T-helper 17 cell (primary cell): Measurements from ENCODE around the gene AGBL1. TPM values are rescaled to one million over a fixed set of nuclear protein-coding genes. Genes with fewer than 3 reads are reported as not detected.

Experiments
- ATAC-seq: fragments of 150-1000 bp; cut with Tn5 transposase; 2 replicates; pipeline ENCODE4 v1.10.0; 2021; ENCODE audit warnings: mild to moderate bottlenecking, moderate library complexity
- DNase-seq, 3 donors: peaks; one replicate each; pipeline versions ENCODE4 v3.0.0 to v3.0.0-alpha.2; 2020 to 2021
- H3K9me3 ChIP-seq: one replicate; pipeline ENCODE4 v1.7.0; 2013; ENCODE audit warnings: low read length, mild to moderate bottlenecking; ENCODE audit not compliant: control insufficient read depth, poor library complexity, severe bottlenecking
- H3K27ac Mint-ChIP-seq: one replicate; pipeline ENCODE4 v1.8.0; 2022; ENCODE audit warnings: mild to moderate bottlenecking, moderate library complexity, mixed read lengths
- H3K27me3 Mint-ChIP-seq: one replicate; pipeline ENCODE4 v1.8.0; 2022; ENCODE audit warnings: mixed read lengths
- H3K36me3 Mint-ChIP-seq: one replicate; pipeline ENCODE4 v1.8.0; 2022; ENCODE audit warnings: low read depth, mixed read lengths
- H3K4me1 Mint-ChIP-seq: one replicate; pipeline ENCODE4 v1.8.0; 2022; ENCODE audit warnings: mild to moderate bottlenecking, mixed read lengths
- H3K4me3 Mint-ChIP-seq: one replicate; pipeline ENCODE4 v1.8.0; 2022; ENCODE audit warnings: mild to moderate bottlenecking, moderate library complexity, mixed read lengths
- total RNA-seq, 4 donors: library from RNA in 2 of 4; stranded (reverse) in 2 of 4; gene quantifications; one replicate each; pipeline ENCODE4 v1.2.3 and lab custom pipeline; 2022 to 2026

Gene AGBL1
- total RNA-seq, 2 donors from 2014 or later, result not detected

- Mint-ChIP-seq H3K27me3 (peaks cover 16% of the 10 kb centered on the region), H3K27ac (no peak overlapping the region), H3K36me3 (no peaks in the 10 kb centered on the region), H3K4me3 (no peak overlapping the region), H3K4me1 (no peaks in the 10 kb centered on the region)
- no peaks in the 10 kb centered on the region for H3K9me3 ChIP-seq
- ATAC-seq, result no peak
- DNase-seq, result no peak
These were observed 313.2 kb downstream of the AGBL1 start for GRCh38 chr15:86392874-86393273.

GRCh38 chr15:86394866-86395265, 315.2 kb downstream of the AGBL1 start:
- ATAC-seq (no peak), DNase-seq (no peak)
- Mint-ChIP-seq H3K27ac (no peak overlapping the region), H3K27me3 (peaks cover 16% of the 10 kb centered on the region), H3K4me1 (no peaks in the 10 kb centered on the region), H3K4me3 (no peak overlapping the region), H3K36me3 (no peaks in the 10 kb centered on the region)
- H3K9me3 ChIP-seq, result no peaks in the 10 kb centered on the region

- H3K36me3 Mint-ChIP-seq, result no peaks in the 10 kb centered on the region
- ATAC-seq, result no peak
These were observed 319.6 kb downstream of the AGBL1 start for GRCh38 chr15:86399041-86399954.

GRCh38 chr15:86403221-86403620, 323.6 kb downstream of the AGBL1 start:
- DNase-seq, result no peak
- peaks cover 13% of the 10 kb centered on the region for H3K27me3 Mint-ChIP-seq
- no peaks in the 10 kb centered on the region for H3K36me3 Mint-ChIP-seq
- no peak for ATAC-seq
- H3K9me3 ChIP-seq, result no peaks in the 10 kb centered on the region
- H3K27ac Mint-ChIP-seq, result no peak overlapping the region
- no peaks in the 10 kb centered on the region for H3K4me1 Mint-ChIP-seq
- H3K4me3 Mint-ChIP-seq, result no peak overlapping the region

More at GRCh38 chr15:86399041-86399954, 319.6 kb downstream of the AGBL1 start:
- Mint-ChIP-seq H3K4me1 (no peaks in the 10 kb centered on the region), H3K4me3 (no peak overlapping the region), H3K27me3 (peaks cover 9% of the 10 kb centered on the region), H3K27ac (no peak overlapping the region)
- H3K9me3 ChIP-seq, result no peaks in the 10 kb centered on the region
- DNase-seq, result no peak

- H3K9me3 ChIP-seq, result no peaks in the 10 kb centered on the region
- ATAC-seq, result no peak
- H3K27me3 Mint-ChIP-seq, result peaks cover 13% of the 10 kb centered on the region
- no peaks in the 10 kb centered on the region for H3K4me1 Mint-ChIP-seq
- no peaks in the 10 kb centered on the region for H3K36me3 Mint-ChIP-seq
- H3K27ac Mint-ChIP-seq, result no peak overlapping the region
- DNase-seq, result no peak
- no peak overlapping the region for H3K4me3 Mint-ChIP-seq
These were observed 324.4 kb downstream of the AGBL1 start for GRCh38 chr15:86403914-86404583.

- Mint-ChIP-seq H3K4me3 (no peak overlapping the region), H3K27me3 (peaks cover 20% of the 10 kb centered on the region), H3K4me1 (no peaks in the 10 kb centered on the region), H3K36me3 (no peaks in the 10 kb centered on the region), H3K27ac (no peak overlapping the region)
- no peak for DNase-seq
- no peak for ATAC-seq
- no peaks in the 10 kb centered on the region for H3K9me3 ChIP-seq
These were observed 328.6 kb downstream of the AGBL1 start for GRCh38 chr15:86408261-86408660.

- Mint-ChIP-seq H3K27ac (no peak overlapping the region), H3K4me1 (no peaks in the 10 kb centered on the region), H3K36me3 (no peaks in the 10 kb centered on the region), H3K27me3 (peaks cover 8% of the 10 kb centered on the region), H3K4me3 (no peak overlapping the region)
- ATAC-seq (no peak), DNase-seq (no peak)
- no peaks in the 10 kb centered on the region for H3K9me3 ChIP-seq
These were observed 332.2 kb downstream of the AGBL1 start for GRCh38 chr15:86411916-86412315.

GRCh38 chr15:86413191-86413590, 333.5 kb downstream of the AGBL1 start:
- DNase-seq (no peak), ATAC-seq (no peak)
- Mint-ChIP-seq H3K27me3 (peaks cover 8% of the 10 kb centered on the region), H3K4me3 (no peak overlapping the region), H3K36me3 (no peaks in the 10 kb centered on the region), H3K4me1 (no peaks in the 10 kb centered on the region), H3K27ac (no peak overlapping the region)
- H3K9me3 ChIP-seq, result no peaks in the 10 kb centered on the region

GRCh38 chr15:86425746-86426145, 346.1 kb downstream of the AGBL1 start:
- Mint-ChIP-seq H3K4me3 (no peak overlapping the region), H3K27me3 (no peaks in the 10 kb centered on the region), H3K27ac (no peak overlapping the region), H3K36me3 (no peaks in the 10 kb centered on the region), H3K4me1 (no peaks in the 10 kb centered on the region)
- no peak for ATAC-seq
- no peaks in the 10 kb centered on the region for H3K9me3 ChIP-seq
- no peak for DNase-seq

GRCh38 chr15:86432861-86433260, 353.2 kb downstream of the AGBL1 start:
- ATAC-seq, result no peak
- H3K36me3 Mint-ChIP-seq, result no peaks in the 10 kb centered on the region
- no peak overlapping the region for H3K27ac Mint-ChIP-seq
- H3K27me3 Mint-ChIP-seq, result peaks cover 12% of the 10 kb centered on the region
- no peak for DNase-seq
- H3K4me1 Mint-ChIP-seq, result no peaks in the 10 kb centered on the region
- H3K9me3 ChIP-seq, result no peaks in the 10 kb centered on the region
- no peak overlapping the region for H3K4me3 Mint-ChIP-seq

GRCh38 chr15:86433983-86434382, 354.3 kb downstream of the AGBL1 start:
- no peak for ATAC-seq
- Mint-ChIP-seq H3K4me3 (no peak overlapping the region), H3K27me3 (peaks cover 12% of the 10 kb centered on the region)

GRCh38 chr15:86439614-86440013, 359.9 kb downstream of the AGBL1 start:
- DNase-seq (no peak), ATAC-seq (no peak)
- Mint-ChIP-seq H3K27me3 (peaks cover 11% of the 10 kb centered on the region), H3K36me3 (no peaks in the 10 kb centered on the region), H3K27ac (no peak overlapping the region), H3K4me1 (no peaks in the 10 kb centered on the region), H3K4me3 (no peak overlapping the region)
- no peaks in the 10 kb centered on the region for H3K9me3 ChIP-seq

More at GRCh38 chr15:86433983-86434382, 354.3 kb downstream of the AGBL1 start:
- no peaks in the 10 kb centered on the region for H3K9me3 ChIP-seq
- H3K4me1 Mint-ChIP-seq, result no peaks in the 10 kb centered on the region
- no peak for DNase-seq
- no peak overlapping the region for H3K27ac Mint-ChIP-seq
- H3K36me3 Mint-ChIP-seq, result no peaks in the 10 kb centered on the region

GRCh38 chr15:86444527-86444926, 364.9 kb downstream of the AGBL1 start:
- H3K36me3 Mint-ChIP-seq, result no peaks in the 10 kb centered on the region
- no peaks in the 10 kb centered on the region for H3K4me1 Mint-ChIP-seq
- no peaks in the 10 kb centered on the region for H3K9me3 ChIP-seq
- ATAC-seq (no peak), DNase-seq (no peak)
- H3K27me3 Mint-ChIP-seq, result no peaks in the 10 kb centered on the region
- no peak overlapping the region for H3K4me3 Mint-ChIP-seq
- H3K27ac Mint-ChIP-seq, result no peak overlapping the region
